Measurements from ENCODE around the gene COL5A1. TPM values are rescaled to one million over a fixed set of nuclear protein-coding genes. Genes with fewer than 3 reads are reported as not detected.

COL5A1 gene
- polyA plus RNA-seq, 3 donors = 0.01 TPM; not detected in 2

GRCh38 chr9:134850611-134851010, 209.0 kb downstream of the COL5A1 start:
- Histone ChIP-seq H3K4me2 (replicated peaks; ENCODE audit: extremely low read depth, low read length, poor library complexity, severe bottlenecking) (no peak overlapping the region), H3K4me1 (ENCODE audit: control insufficient read depth in 1 of 2, insufficient read depth in 2 of 2, low read length in 2 of 2) (no peaks in the 10 kb centered on the region), H3K27me3 (ENCODE audit: control insufficient read depth in 2 of 2, insufficient read depth in 2 of 2, low read length in 2 of 2) (no peaks in the 10 kb centered on the region), H4K20me1 (ENCODE audit: insufficient read depth, low read length) (no peaks in the 10 kb centered on the region), H3K9me3 (replicated peaks in 1 of 2; ENCODE audit: control insufficient read depth in 1 of 2, insufficient read depth in 1 of 2, low read length in 2 of 2) (peaks cover 11 to 29% of the 10 kb centered on the region in 2 donors), H2AFZ (ENCODE audit: insufficient read depth, low read depth, low read length, poor library complexity, severe bottlenecking) (no peak overlapping the region), H3K4me3 (replicated peaks in 1 of 3; ENCODE audit: low read depth in 2 of 3, low read length in 3 of 3) (no peak overlapping the region), H3K79me2 (ENCODE audit: insufficient read depth, low read length) (no peaks in the 10 kb centered on the region), H3K27ac (ENCODE audit: low read depth in 1 of 2, low read length in 2 of 2) (no peak overlapping the region), H3K36me3 (replicated peaks in 1 of 2; ENCODE audit: control insufficient read depth in 1 of 2, insufficient read depth in 2 of 2, low read length in 2 of 2) (no peaks in the 10 kb centered on the region), H3K9ac (ENCODE audit: insufficient read depth, low read length, poor library complexity, severe bottlenecking) (no peak overlapping the region)
- intact Hi-C loops (cut with micrococcal nuclease) = no loop called here
- Mint-ChIP-seq H3K36me3 (no peaks in the 10 kb centered on the region), H3K4me3 (no peak overlapping the region), H3K27me3 (ENCODE audit: low read depth in 3 of 3) (peaks cover 2 to 11% (median 3%) of the 10 kb centered on the region in 3 donors), H3K27ac (no peak overlapping the region), H3K9me3 (peaks cover 3 to 26% (median 17%) of the 10 kb centered on the region in 7 donors), H3K4me1 (peaks cover 1% of the 10 kb centered on the region)
- DNase-seq = no peak
- 89% methylated on average over 8 of the region's 9 CpGs for WGBS (ENCODE audit: insufficient coverage)
- no peak for TF ChIP-seq CTCF (IDR thresholded peaks at IDR 0.05)

- Mint-ChIP-seq H3K27ac (no peak overlapping the region), H3K4me1 (peaks cover 1% of the 10 kb centered on the region), H3K9me3 (peaks cover 3 to 26% (median 17%) of the 10 kb centered on the region in 7 donors), H3K27me3 (ENCODE audit: low read depth in 3 of 3) (peaks cover 2 to 11% (median 3%) of the 10 kb centered on the region in 3 donors), H3K4me3 (no peak overlapping the region), H3K36me3 (no peaks in the 10 kb centered on the region)
- Histone ChIP-seq H3K36me3 (replicated peaks in 1 of 2; ENCODE audit: control insufficient read depth in 1 of 2, insufficient read depth in 2 of 2, low read length in 2 of 2) (no peaks in the 10 kb centered on the region), H3K9me3 (replicated peaks in 1 of 2; ENCODE audit: control insufficient read depth in 1 of 2, insufficient read depth in 1 of 2, low read length in 2 of 2) (peaks cover 11 to 29% of the 10 kb centered on the region in 2 donors), H3K4me1 (ENCODE audit: control insufficient read depth in 1 of 2, insufficient read depth in 2 of 2, low read length in 2 of 2) (no peaks in the 10 kb centered on the region), H3K9ac (ENCODE audit: insufficient read depth, low read length, poor library complexity, severe bottlenecking) (no peak overlapping the region), H3K79me2 (ENCODE audit: insufficient read depth, low read length) (no peaks in the 10 kb centered on the region), H3K27ac (ENCODE audit: low read depth in 1 of 2, low read length in 2 of 2) (no peak overlapping the region), H3K4me2 (replicated peaks; ENCODE audit: extremely low read depth, low read length, poor library complexity, severe bottlenecking) (no peak overlapping the region), H3K27me3 (ENCODE audit: control insufficient read depth in 2 of 2, insufficient read depth in 2 of 2, low read length in 2 of 2) (no peaks in the 10 kb centered on the region), H2AFZ (ENCODE audit: insufficient read depth, low read depth, low read length, poor library complexity, severe bottlenecking) (no peak overlapping the region), H4K20me1 (ENCODE audit: insufficient read depth, low read length) (no peaks in the 10 kb centered on the region), H3K4me3 (replicated peaks in 1 of 3; ENCODE audit: low read depth in 2 of 3, low read length in 3 of 3) (no peak overlapping the region)
- no peak for DNase-seq
- no peak for TF ChIP-seq CTCF (IDR thresholded peaks at IDR 0.05)
- intact Hi-C loops (cut with micrococcal nuclease) = no loop called here
- WGBS (ENCODE audit: insufficient coverage) = 47% methylated on average over 4 of the region's 12 CpGs
Measured at GRCh38 chr9:134851020-134851419, 209.4 kb downstream of the COL5A1 start.

All from CD14-positive monocyte (primary cell).